Measurements from ENCODE around the gene HOXA13. TPM values are rescaled to one million over a fixed set of nuclear protein-coding genes. Genes with fewer than 3 reads are reported as not detected.

HOXA13 gene
- total RNA-seq, 1 donor from 2014 or later, result not detected

DNA sequence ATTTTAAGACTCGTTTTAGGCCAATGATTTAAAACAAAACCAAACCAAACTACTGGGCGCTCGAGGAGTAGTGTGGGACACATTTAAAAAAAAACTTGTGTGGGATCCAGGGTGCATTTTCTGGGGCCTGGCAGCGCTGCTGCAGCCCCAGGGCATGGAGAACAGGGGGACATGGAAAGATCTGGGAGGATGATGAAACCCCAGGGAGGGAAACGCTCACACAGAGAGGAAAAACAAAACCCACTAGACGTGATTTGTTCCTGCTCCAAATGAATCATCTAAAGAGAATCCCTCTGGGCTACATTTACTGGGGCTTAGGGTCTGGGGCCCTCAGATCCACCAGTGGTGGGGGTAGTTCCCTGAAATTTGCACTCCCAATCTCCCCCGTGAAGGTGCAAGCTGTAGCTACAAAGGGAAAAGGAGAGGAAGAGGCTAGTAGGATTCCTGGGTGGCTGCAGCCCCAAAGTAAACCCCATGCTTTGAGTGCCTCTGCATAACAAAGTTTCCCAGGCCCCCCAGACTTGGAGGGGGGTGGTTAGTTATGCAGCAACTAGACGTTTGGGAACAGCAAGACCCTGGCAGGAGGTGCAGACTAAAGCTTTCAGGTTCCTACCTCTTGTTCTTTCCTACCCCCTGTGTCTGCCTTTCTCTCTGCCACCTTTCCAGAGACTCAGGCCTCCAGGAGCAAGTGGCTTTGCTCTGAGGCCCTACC lies 14.5 kb upstream of the HOXA13 start:
- no peak overlapping the region for H3K27ac Mint-ChIP-seq (ENCODE audit: unreplicated experiment)

DNA sequence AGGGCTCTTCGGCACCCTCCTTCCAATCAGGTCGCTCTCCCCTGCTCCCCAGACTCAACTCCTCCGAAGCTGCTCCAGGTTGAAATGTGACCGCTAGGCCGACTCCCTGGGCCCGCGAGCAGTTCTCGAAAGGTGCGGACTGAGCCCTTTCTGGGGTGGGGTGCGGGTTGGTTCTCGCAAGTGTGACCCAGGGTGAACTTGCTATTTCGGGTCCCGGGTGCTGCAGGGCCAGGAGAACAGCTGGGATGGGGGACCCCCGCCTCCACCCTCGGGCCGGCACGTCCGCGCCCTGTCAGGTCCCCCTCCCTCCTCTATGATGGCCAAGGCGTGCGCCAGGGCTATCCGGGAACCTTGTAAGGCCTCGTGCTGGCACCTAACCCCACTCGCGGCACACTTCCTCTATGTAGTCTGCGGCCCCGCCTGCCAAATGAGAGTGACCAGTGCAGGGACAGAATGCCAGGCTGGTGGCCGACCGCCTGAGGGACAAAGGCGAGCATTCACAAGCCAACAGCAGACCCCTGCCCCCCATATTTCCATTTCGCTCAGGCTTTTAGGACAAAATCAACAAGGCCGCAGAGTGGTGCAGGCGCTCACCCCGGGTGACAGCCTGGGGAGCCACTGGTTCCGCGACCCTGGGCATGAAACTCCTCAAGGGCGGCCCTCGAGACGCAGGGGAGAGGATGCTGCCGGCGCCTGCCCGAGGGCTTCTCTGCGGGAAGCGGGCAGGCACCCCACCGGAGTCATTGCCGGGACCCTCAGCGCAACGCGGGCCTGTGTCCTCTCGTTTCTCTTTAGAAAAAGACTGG lies 13.7 kb upstream of the HOXA13 start:
- no peak overlapping the region for H3K4me3 Mint-ChIP-seq (ENCODE audit: unreplicated experiment)
- no peaks in the 10 kb centered on the region for H3K36me3 Mint-ChIP-seq (ENCODE audit: low read depth, unreplicated experiment)

More for the DNA sequence above, 14.5 kb upstream of the HOXA13 start:
- Mint-ChIP-seq H3K9me3 (ENCODE audit: unreplicated experiment) (no peaks in the 10 kb centered on the region), H3K27me3 (ENCODE audit: unreplicated experiment) (peaks cover 29% of the 10 kb centered on the region), H3K36me3 (ENCODE audit: low read depth, unreplicated experiment) (no peaks in the 10 kb centered on the region), H3K4me1 (ENCODE audit: unreplicated experiment) (peaks cover 6% of the 10 kb centered on the region), H3K4me3 (ENCODE audit: unreplicated experiment) (peak overlapping the region; percentile 56)
- TF ChIP-seq, protein P1, sequence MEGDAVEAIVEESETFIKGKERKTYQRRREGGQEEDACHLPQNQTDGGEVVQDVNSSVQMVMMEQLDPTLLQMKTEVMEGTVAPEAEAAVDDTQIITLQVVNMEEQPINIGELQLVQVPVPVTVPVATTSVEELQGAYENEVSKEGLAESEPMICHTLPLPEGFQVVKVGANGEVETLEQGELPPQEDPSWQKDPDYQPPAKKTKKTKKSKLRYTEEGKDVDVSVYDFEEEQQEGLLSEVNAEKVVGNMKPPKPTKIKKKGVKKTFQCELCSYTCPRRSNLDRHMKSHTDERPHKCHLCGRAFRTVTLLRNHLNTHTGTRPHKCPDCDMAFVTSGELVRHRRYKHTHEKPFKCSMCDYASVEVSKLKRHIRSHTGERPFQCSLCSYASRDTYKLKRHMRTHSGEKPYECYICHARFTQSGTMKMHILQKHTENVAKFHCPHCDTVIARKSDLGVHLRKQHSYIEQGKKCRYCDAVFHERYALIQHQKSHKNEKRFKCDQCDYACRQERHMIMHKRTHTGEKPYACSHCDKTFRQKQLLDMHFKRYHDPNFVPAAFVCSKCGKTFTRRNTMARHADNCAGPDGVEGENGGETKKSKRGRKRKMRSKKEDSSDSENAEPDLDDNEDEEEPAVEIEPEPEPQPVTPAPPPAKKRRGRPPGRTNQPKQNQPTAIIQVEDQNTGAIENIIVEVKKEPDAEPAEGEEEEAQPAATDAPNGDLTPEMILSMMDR (IDR thresholded peaks at IDR 0.05; ENCODE audit: unreplicated experiment), result no peak
- no peak for DNase-seq (ENCODE audit: low spot score)

DNA sequence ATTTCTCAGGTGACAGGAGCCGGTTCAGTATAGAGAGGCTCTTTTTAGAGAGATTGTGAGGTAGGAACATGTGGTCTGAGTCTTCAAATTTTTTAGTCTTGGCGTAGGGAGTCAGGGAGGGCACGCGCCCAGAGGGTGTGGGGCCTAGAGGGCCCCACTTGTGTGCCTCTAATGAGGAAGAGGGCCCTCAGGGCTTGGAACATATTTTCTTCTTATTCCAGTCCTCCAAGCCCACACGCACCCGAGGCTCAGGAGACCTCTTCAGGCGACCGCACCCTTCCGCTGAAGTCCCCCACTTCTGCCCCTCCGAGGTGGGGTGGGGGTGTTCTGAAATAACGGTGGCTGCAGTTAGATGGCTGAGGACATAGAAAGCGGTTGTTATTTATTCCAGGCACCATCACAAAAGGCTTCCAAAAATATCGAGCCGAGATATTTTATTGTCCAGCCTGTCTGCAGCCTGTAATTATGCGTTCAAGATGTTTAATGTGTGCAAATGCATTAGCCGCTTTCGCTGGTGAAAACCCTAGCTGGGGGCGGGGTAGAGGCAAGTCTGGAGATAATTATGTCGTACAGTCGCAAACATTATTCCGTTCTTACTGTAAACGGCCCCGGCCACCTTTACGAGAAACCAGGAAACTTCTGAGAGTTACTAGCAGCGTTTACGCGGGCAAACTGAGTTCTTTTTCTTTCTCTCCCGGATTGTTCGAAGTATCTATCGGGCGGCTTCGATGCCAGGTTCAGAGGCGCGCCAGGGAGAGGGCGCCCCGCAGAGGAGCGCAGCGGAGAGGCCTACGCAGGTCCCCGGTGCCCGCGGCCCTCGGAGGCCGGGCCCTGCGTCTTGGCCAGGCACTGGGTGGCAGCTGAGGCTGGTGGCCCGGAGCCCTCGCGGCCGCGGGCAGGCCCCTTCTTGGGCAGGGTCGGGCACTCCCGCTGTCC lies 12.9 kb upstream of the HOXA13 start:
- Mint-ChIP-seq H3K4me1 (ENCODE audit: unreplicated experiment) (peaks cover 6% of the 10 kb centered on the region), H3K27me3 (ENCODE audit: unreplicated experiment) (peaks cover 32% of the 10 kb centered on the region), H3K36me3 (ENCODE audit: low read depth, unreplicated experiment) (no peaks in the 10 kb centered on the region), H3K4me3 (ENCODE audit: unreplicated experiment) (no peak overlapping the region), H3K27ac (ENCODE audit: unreplicated experiment) (no peak overlapping the region), H3K9me3 (ENCODE audit: unreplicated experiment) (no peaks in the 10 kb centered on the region)
- TF ChIP-seq, protein P1 (IDR thresholded peaks at IDR 0.05; ENCODE audit: unreplicated experiment), result no peak
- DNase-seq (ENCODE audit: low spot score), result no peak

More for the DNA sequence above, 13.7 kb upstream of the HOXA13 start:
- Mint-ChIP-seq H3K27me3 (ENCODE audit: unreplicated experiment) (peaks cover 32% of the 10 kb centered on the region), H3K4me1 (ENCODE audit: unreplicated experiment) (peaks cover 6% of the 10 kb centered on the region), H3K27ac (ENCODE audit: unreplicated experiment) (no peak overlapping the region), H3K9me3 (ENCODE audit: unreplicated experiment) (no peaks in the 10 kb centered on the region)
- DNase-seq (ENCODE audit: low spot score), result no peak
- TF ChIP-seq, protein P1 (IDR thresholded peaks at IDR 0.05; ENCODE audit: unreplicated experiment), result no peak

DNA sequence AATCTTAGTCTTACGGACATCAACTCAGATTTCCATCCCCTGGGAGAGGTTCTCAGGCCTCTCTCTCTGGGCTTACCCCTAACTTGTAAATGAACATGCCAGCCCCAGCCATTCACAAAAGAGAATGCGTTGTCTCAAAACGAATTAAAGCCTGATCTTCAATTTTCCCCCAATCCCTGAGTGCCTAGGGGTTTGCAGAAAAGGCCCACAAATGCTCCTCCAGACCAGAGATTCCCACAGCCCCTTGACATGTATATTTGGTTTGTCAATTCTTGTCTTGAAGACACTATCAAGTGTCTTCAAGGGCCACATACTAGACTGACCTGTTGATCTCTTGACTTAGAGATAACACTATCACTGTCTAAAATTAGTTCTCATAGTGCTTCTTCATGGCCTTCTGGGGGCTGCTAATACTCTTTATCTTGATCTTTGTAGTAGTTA lies 11.9 kb upstream of the HOXA13 start:
- peaks cover 32% of the 10 kb centered on the region for H3K27me3 Mint-ChIP-seq (ENCODE audit: unreplicated experiment)
- no peak for DNase-seq (ENCODE audit: low spot score)
- TF ChIP-seq, protein P1 (IDR thresholded peaks at IDR 0.05; ENCODE audit: unreplicated experiment), result no peak
- H3K36me3 Mint-ChIP-seq (ENCODE audit: low read depth, unreplicated experiment), result no peaks in the 10 kb centered on the region
- no peak overlapping the region for H3K27ac Mint-ChIP-seq (ENCODE audit: unreplicated experiment)
- H3K4me3 Mint-ChIP-seq (ENCODE audit: unreplicated experiment), result no peak overlapping the region
- H3K4me1 Mint-ChIP-seq (ENCODE audit: unreplicated experiment), result peaks cover 6% of the 10 kb centered on the region
- no peaks in the 10 kb centered on the region for H3K9me3 Mint-ChIP-seq (ENCODE audit: unreplicated experiment)
